ENCODE results near the gene ARHGEF7. TPM values are rescaled to one million over a fixed set of nuclear protein-coding genes. Genes with fewer than 3 reads are reported as not detected.
"Not testable (repeated sequence)": the region's sequence is repeated elsewhere in the genome, so short reads cannot be mapped to it uniquely, and the experiment has no call there.

ARHGEF7 gene
- total and polyA plus RNA-seq, 5 donors, result 21.3 to 43.9 (median 35.3) TPM

DNA sequence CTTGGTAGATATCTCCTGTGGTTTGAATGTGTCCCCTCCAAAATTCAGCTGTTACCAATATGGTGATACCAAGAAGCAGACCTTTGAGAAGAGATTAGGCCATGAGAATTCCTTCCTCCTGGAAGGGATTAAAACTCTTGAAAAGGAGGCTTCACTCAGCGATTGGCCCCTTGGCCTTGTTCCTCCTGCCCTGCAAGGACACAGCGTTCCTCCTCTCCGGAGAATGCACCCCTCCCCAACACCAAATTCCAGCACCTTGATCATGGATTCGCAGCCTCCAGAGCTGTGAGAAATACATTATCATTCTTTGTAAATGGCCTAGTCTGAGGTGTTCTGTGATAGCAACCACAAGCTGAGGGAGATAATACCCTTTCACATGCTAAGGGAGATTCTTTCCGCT, 34.5 kb upstream of the ARHGEF7 start:
- DNase-seq (no peak), ATAC-seq (no peak)
- H3K4me1 ChIP-seq (ENCODE audit: control insufficient read depth, insufficient read depth, low read length), result peaks cover 2% of the 10 kb centered on the region
- no peak overlapping the region for H3K4me3 ChIP-seq (ENCODE audit: low read length)
- no peaks in the 10 kb centered on the region for H3K9me3 ChIP-seq (ENCODE audit: control insufficient read depth, low read length)
- WGBS, result 45% methylated on average over 5 of the region's 5 CpGs
- no peak overlapping the region for H3K27ac ChIP-seq (ENCODE audit: low read length)
- no peaks in the 10 kb centered on the region for H3K27me3 ChIP-seq (ENCODE audit: control insufficient read depth, insufficient read depth)
- intact Hi-C loops (cut with DNase I), result no loop called here

GRCh38 chr13:111082240-111082639, 32.9 kb upstream of the ARHGEF7 start:
- Histone ChIP-seq H3K27ac (ENCODE audit: low read length) (no peak overlapping the region), H3K4me1 (ENCODE audit: control insufficient read depth, insufficient read depth, low read length) (peaks cover 2% of the 10 kb centered on the region), H3K27me3 (ENCODE audit: control insufficient read depth, insufficient read depth) (no peaks in the 10 kb centered on the region), H3K9me3 (ENCODE audit: control insufficient read depth, low read length) (no peaks in the 10 kb centered on the region), H3K4me3 (ENCODE audit: low read length) (no peak overlapping the region)
- DNase-seq, result no peak
- intact Hi-C loops (cut with DNase I), result no loop called here
- peak in 1 of 2 donors; percentile 14 for ATAC-seq
- 41% methylated on average over 4 of the region's 4 CpGs for WGBS

GRCh38 chr13:111082769-111083168, 32.3 kb upstream of the ARHGEF7 start:
- WGBS, result 94% methylated on average over 14 of the region's 14 CpGs
- H3K4me3 ChIP-seq (ENCODE audit: low read length); ATAC-seq; H3K9me3 ChIP-seq (ENCODE audit: control insufficient read depth, low read length); H3K4me1 ChIP-seq (ENCODE audit: control insufficient read depth, insufficient read depth, low read length); H3K27me3 ChIP-seq (ENCODE audit: control insufficient read depth, insufficient read depth); H3K27ac ChIP-seq (ENCODE audit: low read length); intact Hi-C loops (cut with DNase I); DNase-seq: not testable (repeated sequence)

GRCh38 chr13:111083693-111084092, 31.4 kb upstream of the ARHGEF7 start:
- WGBS, result 90% methylated on average over 13 of the region's 25 CpGs
- H3K4me1 ChIP-seq (ENCODE audit: control insufficient read depth, insufficient read depth, low read length); DNase-seq; H3K4me3 ChIP-seq (ENCODE audit: low read length); H3K27me3 ChIP-seq (ENCODE audit: control insufficient read depth, insufficient read depth); H3K27ac ChIP-seq (ENCODE audit: low read length); ATAC-seq; intact Hi-C loops (cut with DNase I); H3K9me3 ChIP-seq (ENCODE audit: control insufficient read depth, low read length): not testable (repeated sequence)

GRCh38 chr13:111090169-111090568, 24.9 kb upstream of the ARHGEF7 start:
- no peaks in the 10 kb centered on the region for H3K9me3 ChIP-seq (ENCODE audit: control insufficient read depth, low read length)
- H3K27ac ChIP-seq (ENCODE audit: low read length), result no peak overlapping the region
- ATAC-seq (no peak), DNase-seq (no peak)
- intact Hi-C loops (cut with DNase I), result no loop called here
- 82% methylated on average over 7 of the region's 7 CpGs for WGBS
- H3K4me3 ChIP-seq (ENCODE audit: low read length), result no peak overlapping the region
- H3K4me1 ChIP-seq (ENCODE audit: control insufficient read depth, insufficient read depth, low read length), result no peaks in the 10 kb centered on the region
- no peaks in the 10 kb centered on the region for H3K27me3 ChIP-seq (ENCODE audit: control insufficient read depth, insufficient read depth)

DNA sequence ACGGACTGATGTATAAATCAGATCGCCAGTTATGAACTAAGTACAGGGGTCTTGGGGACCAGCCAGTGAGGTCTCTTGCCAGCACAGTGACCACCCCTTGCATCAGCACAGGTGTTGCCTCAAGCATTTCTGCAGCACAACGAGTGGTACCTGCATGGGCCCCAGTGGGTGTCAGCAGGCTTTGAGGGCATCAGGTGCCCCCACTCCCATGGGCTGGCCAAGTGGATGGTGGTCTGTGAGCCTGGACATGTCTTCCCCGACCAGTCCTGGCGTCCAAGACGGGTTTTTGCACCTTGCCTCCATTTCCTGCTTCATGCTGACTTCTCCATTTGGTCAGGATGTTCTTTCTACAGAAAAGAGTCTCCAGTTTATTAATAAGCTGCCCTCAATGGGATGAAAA, 22.4 kb upstream of the ARHGEF7 start:
- ATAC-seq (no peak), DNase-seq (no peak)
- Histone ChIP-seq H3K9me3 (ENCODE audit: control insufficient read depth, low read length) (no peaks in the 10 kb centered on the region), H3K27me3 (ENCODE audit: control insufficient read depth, insufficient read depth) (no peaks in the 10 kb centered on the region), H3K4me3 (ENCODE audit: low read length) (no peak overlapping the region), H3K4me1 (ENCODE audit: control insufficient read depth, insufficient read depth, low read length) (no peaks in the 10 kb centered on the region), H3K27ac (ENCODE audit: low read length) (no peak overlapping the region)
- intact Hi-C loops (cut with DNase I), result no loop called here
- WGBS, result 78% methylated on average over 6 of the region's 6 CpGs

GRCh38 chr13:111093136-111093535, 22.0 kb upstream of the ARHGEF7 start:
- no peak for ATAC-seq
- no peak for DNase-seq
- Histone ChIP-seq H3K27ac (ENCODE audit: low read length) (no peak overlapping the region), H3K4me3 (ENCODE audit: low read length) (no peak overlapping the region), H3K9me3 (ENCODE audit: control insufficient read depth, low read length) (no peaks in the 10 kb centered on the region), H3K27me3 (ENCODE audit: control insufficient read depth, insufficient read depth) (no peaks in the 10 kb centered on the region), H3K4me1 (ENCODE audit: control insufficient read depth, insufficient read depth, low read length) (no peaks in the 10 kb centered on the region)
- intact Hi-C loops (cut with DNase I), result no loop called here
- 87% methylated on average over 21 of the region's 21 CpGs for WGBS

- no peak for ATAC-seq
- WGBS, result 72% methylated on average over 9 of the region's 9 CpGs
- intact Hi-C loops (cut with DNase I), result no loop called here
- no peak for DNase-seq
- Histone ChIP-seq H3K27me3 (ENCODE audit: control insufficient read depth, insufficient read depth) (no peaks in the 10 kb centered on the region), H3K27ac (ENCODE audit: low read length) (no peak overlapping the region), H3K9me3 (ENCODE audit: control insufficient read depth, low read length) (no peaks in the 10 kb centered on the region), H3K4me1 (ENCODE audit: control insufficient read depth, insufficient read depth, low read length) (no peaks in the 10 kb centered on the region), H3K4me3 (ENCODE audit: low read length) (no peak overlapping the region)
Observed at GRCh38 chr13:111093634-111094033, 21.5 kb upstream of the ARHGEF7 start.

DNA sequence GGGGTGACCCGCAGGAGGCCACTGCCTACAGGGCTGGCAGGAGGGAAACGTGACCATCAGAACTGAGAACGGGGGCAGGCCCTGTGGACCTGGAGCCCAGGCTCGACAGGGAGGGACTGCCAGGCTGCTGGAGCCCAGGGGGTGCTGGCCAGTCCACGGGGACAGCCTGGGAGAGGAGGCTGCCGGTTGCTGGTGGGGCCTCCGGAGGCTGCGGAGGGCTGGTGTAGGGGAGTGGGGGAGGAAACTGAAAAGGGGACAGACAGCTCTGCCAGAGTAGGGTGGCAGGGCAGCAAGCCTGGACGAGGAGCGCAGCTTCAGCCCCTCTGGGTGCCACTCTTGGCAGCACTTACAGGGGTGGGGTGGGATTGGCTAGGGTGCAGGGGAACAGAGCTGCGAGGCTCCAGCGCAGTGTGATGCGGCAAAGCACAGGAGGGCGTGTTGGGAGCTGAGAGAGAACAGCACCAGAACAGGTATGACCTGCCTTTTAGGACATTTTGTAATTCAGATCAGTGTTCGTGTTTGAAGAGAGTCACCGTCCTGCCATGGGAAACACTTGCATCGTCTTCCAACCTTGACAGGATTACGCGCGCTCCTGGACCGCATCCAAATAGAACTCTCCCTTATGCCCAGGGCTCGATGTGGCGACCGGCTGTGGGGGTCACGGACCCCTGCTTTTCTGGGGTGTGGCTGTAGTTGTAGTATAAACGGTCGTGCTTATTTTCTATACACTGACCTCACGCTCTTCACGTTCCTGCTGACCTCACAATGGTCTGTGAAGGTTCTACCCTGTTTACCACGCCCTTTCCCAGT, 19.9 kb upstream of the ARHGEF7 start:
- intact Hi-C loops (cut with DNase I), result no loop called here
- Histone ChIP-seq H3K4me3 (ENCODE audit: low read length) (no peak overlapping the region), H3K9me3 (ENCODE audit: control insufficient read depth, low read length) (no peaks in the 10 kb centered on the region), H3K4me1 (ENCODE audit: control insufficient read depth, insufficient read depth, low read length) (no peaks in the 10 kb centered on the region), H3K27me3 (ENCODE audit: control insufficient read depth, insufficient read depth) (no peaks in the 10 kb centered on the region), H3K27ac (ENCODE audit: low read length) (no peak overlapping the region)
- 77% methylated on average over 30 of the region's 30 CpGs for WGBS
- ATAC-seq (no peak), DNase-seq (no peak)

- DNase-seq, result no peak
- H3K9me3 ChIP-seq (ENCODE audit: control insufficient read depth, low read length), result no peaks in the 10 kb centered on the region
- no peaks in the 10 kb centered on the region for H3K27me3 ChIP-seq (ENCODE audit: control insufficient read depth, insufficient read depth)
- intact Hi-C loops (cut with DNase I), result no loop called here
- H3K4me3 ChIP-seq (ENCODE audit: low read length), result no peak overlapping the region
- no peak for ATAC-seq
- H3K4me1 ChIP-seq (ENCODE audit: control insufficient read depth, insufficient read depth, low read length), result no peaks in the 10 kb centered on the region
- no peak overlapping the region for H3K27ac ChIP-seq (ENCODE audit: low read length)
- WGBS, result 73% methylated on average over 9 of the region's 9 CpGs
Observed at GRCh38 chr13:111095911-111096501, 19.1 kb upstream of the ARHGEF7 start.

- H3K27ac ChIP-seq (ENCODE audit: low read length), result no peak overlapping the region
- no peaks in the 10 kb centered on the region for H3K9me3 ChIP-seq (ENCODE audit: control insufficient read depth, low read length)
- H3K4me1 ChIP-seq (ENCODE audit: control insufficient read depth, insufficient read depth, low read length), result no peaks in the 10 kb centered on the region
- no peaks in the 10 kb centered on the region for H3K27me3 ChIP-seq (ENCODE audit: control insufficient read depth, insufficient read depth)
- DNase-seq, result no peak
- 63% methylated on average over 1 of the region's 1 CpG for WGBS
- no peak overlapping the region for H3K4me3 ChIP-seq (ENCODE audit: low read length)
- no peak for ATAC-seq
- intact Hi-C loops (cut with DNase I), result no loop called here
Observed at GRCh38 chr13:111099290-111099689, 15.8 kb upstream of the ARHGEF7 start.

Measured in right cardiac atrium (tissue), 5 donors.